HG02938 (cell line): ENCODE data around the gene IQCM.
"Not testable (repeated sequence)": the region's sequence is repeated elsewhere in the genome, so short reads cannot be mapped to it uniquely, and the experiment has no call there.

ENCODE experiments used
- ATAC-seq: cut with Tn5 transposase; IDR thresholded peaks from one replicate; pipeline ENCODE4 v1.9.1; 2021; ENCODE audit warnings: mild to moderate bottlenecking, moderate library complexity; ENCODE audit not compliant: unreplicated experiment

Gene IQCM

DNA sequence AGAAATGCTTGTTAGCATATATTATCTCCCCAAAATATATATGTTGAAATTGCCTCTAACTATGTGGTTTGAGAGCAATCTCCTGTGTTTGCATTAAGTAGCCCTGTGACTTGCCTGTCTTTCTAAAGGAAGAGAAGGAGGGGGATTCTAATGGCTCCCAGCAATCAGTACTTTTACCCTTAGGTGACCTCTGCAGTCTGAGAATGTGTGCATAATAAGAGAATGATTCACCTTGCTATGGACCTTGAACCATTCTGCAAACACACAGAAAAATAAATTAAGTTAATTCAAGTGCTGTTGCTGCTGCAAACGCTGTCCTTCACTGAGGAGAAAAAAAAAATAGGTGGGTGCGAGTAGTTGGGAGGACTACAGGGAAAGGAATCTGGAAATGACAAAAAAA is 322.2 kb downstream of the IQCM start:
- ATAC-seq: no peak

DNA sequence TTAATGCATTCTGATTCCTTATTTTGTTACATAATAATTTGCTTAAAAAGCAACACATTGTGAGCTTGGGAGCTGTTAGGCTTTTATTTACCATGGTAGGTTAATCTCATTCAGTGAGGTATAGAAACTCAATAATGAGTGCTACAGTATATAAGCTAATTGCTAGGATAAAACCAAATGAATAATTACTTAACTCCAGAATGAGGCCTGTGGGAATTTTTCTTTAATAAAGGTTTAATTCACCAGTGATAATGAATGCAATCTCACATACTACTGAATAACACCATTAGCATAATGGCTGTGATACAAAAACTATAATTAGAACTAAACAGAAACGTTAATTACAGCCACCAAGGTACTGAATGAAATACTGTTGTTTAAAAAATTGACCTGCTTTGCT is 326.3 kb downstream of the IQCM start:
- no peak for ATAC-seq

DNA sequence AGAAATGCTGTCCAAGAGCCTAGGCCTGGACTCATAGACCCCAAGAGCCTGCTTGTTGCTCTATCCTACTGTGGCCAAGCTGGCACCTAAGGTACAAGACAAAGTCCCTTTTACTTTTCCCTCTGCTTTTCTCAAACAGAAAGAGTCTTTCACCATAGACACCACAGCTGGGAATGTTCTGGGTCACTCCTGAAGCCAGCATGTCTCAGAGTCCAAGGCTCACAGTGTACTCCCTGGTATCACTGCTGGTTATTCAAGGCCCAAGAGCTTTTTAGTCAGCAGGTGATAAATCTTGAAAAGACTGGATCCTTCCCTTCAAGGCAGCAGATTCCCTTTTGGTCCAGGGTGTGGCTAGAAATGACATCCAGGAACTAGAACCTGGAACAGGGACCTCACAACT is 328.8 kb downstream of the IQCM start:
- no peak for ATAC-seq

DNA sequence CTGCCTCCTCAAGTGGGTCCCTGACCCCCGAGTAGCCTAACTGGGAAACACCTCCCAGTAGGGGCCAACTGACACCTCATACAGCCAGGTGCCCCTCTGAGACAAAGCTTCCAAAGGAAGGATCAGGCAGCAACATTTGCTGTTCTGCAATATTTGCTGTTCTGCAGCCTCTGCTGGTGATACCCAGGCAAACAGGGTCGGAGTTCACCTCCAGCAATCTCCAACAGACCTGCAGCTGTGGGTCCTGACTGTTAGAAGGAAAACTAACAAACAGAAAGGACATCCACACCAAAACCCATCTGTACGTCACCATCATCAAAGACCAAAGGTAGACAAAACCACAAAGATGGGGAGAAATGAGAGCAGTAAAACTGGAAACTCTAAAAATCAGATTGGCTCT is 347.0 kb downstream of the IQCM start:
- ATAC-seq: not testable (repeated sequence)

DNA sequence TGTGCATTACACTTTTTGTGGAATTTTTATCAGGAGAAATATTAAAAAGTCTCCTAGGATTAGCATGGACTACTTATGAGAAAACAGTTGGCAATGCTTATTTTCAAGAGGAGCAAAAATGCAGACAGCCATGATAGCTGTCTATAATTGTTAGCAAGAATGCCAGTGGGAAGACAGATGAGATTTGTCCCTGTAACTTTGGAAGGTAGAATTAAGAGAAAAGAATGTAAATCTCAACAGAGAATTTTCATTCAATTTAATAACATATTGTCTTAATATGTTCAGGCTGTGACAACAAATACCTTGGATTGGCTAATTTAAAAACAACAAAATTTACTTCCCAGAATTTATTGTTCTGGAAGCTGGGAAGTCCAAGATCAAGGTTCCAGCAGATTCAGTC is 349.2 kb downstream of the IQCM start:
- ATAC-seq: no peak

DNA sequence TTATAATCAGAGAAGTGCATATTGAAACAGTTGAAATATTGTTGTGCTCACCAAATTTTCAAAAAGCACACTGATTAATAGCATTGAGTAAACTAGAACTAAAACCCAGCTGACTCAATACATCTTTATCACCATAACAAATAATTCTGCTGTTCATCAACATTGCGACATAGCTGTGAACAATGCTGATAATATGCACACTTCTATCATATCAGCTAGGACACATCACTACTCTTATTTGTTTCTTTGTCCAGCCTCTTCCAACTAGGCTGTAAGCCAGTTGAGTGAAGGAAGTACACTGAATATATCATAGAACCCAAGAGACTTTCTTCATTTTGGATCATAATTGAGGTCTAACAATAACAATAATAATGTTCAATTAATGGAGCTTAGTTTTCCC is 349.7 kb downstream of the IQCM start:
- no peak for ATAC-seq

DNA sequence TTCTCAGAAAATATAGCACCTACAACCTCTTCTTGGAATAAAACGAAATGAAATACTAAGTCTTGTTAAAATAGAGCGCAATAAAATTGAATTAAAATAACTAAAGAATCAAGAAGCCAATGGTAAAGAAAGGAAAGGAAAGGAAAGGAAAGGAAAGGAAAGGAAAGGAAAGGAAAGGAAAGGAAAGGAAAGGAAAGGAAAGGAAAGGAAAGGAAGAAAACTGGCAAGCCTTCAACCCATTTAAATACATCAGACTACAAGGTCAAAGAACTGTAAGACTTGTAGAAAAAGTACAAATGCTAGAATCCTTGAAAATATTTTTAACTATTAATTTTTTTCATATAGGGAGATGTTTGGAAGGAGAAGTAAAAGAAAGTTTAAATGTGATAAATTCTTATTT is 372.1 kb downstream of the IQCM start:
- ATAC-seq: no peak

DNA sequence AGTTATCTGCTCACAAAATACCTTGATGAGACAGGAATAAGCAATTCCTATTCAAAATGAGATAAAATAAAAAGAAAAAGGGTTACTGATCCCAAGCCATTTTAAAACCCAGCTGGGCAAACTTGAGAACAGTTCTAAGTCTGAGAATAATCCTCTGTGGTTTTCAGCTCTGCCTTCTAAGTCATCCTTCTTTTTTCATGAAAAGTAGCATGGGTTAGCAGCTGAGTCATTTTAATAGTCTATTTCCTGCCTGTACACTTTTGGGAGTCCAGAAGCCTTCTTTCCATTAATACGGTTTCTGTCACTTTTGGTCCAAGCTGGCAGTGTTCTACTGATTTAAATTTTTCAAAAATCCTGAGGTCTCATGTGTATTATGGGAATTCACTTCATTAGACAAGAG is 374.3 kb downstream of the IQCM start:
- ATAC-seq: no peak

DNA sequence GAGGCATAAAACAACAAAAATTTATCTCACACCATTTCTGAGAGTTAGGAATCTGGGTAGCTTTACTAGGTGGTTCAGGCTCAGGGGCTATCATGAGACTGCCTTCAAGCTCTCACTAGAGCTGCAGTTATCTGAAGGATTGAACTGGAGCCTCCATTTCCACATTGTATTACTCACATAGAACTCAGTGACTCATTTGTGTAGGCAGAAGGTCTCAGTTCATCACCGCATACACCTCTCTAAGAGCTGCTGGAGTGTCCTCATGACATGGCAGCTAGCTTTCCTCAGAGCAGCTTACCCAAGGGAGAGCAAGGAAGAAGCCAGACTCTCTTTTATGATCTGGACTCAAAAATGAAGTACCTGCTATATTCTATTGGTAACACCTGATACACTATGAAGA is 389.2 kb downstream of the IQCM start:
- no peak for ATAC-seq

DNA sequence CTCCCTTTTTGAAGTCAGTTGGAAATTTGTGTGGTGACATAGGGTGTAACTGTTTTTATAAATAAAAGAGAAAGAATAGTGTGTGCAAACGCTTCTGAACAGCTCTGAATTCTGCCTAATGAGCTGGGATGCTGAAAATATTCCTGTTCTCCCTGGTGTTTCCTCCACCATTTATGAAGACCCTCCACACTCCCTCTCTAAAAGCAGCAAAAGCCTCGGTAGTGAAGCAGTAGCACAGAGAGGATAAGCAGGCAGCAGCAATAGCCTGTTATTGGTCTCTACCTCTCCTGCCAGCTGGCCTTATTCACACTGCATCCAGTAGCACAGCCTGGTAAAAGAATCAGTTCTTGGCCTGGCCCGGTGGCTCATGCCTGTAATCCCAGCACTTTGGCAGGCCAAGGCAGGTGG is 406.1 kb downstream of the IQCM start:
- ATAC-seq: no peak

DNA sequence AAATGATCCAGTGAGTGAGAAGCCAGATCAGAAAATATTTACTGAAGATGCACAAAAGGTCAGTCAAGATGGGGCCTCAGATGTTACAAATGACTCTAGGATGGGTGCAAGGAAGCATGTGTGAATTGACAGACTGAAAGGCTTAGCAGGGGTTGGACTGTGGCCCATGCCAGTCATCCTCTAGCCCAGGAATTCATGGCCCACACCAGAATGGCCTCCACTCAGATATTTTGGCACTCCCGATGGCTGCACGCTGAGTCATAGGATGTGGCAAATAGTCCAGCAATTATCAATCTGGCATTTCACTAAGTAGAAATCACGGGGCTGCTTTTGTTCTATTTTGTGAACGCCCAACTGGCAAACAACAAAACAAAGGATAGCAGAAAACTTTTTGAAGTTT is 406.5 kb downstream of the IQCM start:
- ATAC-seq: no peak

DNA sequence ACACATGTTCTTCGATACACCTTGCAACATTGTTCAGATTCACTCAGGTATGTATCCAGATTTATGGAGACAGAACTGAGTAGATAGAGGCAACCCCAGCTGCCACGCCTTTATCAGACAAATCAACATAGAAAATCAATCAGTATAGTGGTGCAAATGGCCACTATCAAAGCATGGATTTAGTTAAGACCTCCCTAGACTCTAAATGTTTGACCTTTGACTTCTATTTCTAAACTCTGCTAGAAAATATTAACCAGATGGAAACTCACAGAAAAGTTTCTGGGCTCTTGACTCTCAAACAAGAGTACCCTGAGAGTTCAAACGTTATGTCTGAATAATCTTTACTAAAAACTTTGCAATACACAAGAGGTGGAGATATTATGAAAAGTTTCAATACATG is 411.5 kb downstream of the IQCM start:
- ATAC-seq: no peak

DNA sequence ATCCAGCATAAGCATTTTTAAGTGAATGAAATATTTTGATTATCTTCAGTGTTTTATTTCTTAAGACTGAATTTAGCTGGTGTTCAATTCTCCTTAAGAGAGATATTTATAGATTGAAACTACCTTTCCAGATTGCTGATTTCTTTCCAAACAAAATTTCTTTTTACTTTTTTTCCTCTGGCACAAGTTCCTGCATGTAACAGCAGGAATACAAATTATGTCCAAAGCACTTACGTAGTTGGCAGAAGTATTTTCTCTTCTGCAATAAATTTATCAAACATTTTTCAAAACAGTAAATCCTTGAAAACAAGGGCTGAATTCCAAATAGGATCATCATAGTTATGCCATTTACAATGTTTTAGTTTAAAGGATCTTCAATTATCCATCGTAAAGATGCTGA is 412.6 kb downstream of the IQCM start:
- no peak for ATAC-seq

DNA sequence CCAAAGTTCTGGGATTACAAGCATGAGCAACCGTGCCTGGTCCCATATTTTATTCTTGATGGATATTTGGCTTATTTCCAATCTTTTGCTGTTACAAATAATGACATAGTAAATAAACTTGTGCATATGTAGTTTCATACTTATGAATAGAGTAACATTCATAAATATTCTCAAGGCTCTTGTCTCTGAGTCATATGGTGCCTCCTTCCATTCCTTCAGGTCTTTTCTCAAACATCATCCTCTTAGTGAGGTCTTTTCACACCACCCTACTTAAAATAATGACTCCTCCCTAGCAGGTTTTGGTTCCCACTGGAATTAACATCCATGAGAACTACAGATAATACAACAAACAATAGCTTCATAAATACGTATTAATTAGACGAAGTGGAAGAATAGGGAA is 416.6 kb downstream of the IQCM start:
- ATAC-seq: no peak

DNA sequence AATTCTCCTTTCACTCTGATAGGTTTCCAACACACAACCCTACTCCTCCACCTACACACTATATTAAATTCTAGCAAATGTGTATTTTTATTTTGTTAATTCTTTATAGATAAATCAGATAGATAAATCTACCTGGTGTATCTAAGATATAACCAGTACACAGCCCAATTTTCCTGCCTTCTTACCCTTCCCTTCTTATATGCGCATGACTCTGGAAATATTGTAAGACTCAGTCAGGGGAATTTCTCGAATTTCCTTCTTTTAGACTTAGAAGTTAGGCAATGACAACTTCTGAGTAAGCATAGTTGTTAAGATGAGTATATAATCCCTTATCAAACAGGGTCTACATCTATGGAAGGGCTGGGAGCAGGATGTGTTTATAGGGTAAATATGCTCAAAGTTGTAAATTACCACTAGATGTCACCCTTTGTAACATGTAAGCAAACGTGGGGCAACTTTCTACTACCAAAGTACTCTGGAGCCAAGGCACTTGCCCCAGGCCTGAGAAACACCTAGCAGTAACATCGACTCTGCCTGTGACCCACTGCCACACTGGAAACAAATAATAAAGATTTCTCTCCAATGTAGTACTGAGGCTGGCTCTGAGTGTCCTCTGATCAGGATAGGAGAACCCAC is 444.7 kb downstream of the IQCM start:
- peak; percentile 80 for ATAC-seq

DNA sequence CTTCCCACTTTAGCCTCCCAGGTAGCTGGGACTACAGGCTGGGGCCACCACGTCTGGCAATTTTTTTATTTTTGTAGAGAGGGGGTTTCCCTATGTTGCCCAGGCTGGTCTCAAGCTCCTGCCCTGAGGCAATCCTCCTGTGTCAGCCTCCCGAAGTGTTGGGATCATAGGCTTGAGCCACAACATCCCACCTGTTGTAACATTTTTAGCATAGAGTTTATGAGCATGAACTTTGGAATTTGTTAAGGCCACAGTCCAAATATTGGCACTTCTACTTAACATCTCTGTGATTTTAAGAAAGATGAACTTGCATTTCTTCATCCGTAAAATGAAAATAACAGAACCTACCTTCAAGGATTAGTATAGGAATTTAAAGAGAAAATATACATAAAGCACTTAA is 445.6 kb downstream of the IQCM start:
- ATAC-seq: no peak

DNA sequence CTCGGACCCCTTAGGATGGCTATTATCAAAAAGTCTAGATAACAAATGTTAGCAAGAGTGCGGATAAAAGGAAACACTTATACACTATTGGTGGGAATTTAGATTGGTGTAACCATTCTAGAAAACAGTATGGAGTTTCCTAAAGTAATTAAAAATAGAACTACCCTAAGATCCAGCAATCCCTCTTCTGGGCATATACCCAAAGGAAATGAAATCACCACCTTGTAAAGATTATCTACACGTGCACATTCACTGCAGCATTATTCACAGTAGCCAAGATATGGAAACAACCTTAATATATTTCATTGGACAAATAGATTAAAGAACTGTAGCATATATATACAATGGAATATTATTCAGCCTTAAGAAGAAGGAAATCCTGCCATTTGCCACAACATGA is 462.4 kb downstream of the IQCM start:
- no peak for ATAC-seq

DNA sequence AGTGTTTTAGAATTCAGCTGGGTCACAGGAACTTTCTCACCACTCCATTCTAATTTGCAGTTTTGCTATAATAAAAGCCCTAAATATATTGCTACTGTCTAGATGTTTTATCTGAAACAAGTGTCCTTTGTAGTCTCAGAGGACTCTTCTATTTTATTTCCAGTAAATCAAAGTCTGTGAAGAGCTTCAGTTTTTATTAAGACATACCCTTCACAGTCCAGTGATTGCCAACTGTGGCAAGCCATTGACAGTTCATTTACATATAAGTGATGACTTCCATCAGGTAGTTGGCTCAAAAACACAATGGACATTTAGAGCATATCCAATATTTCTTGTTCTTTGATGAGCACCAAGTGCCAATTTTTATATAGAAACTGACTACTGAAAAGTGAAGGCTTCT is 466.1 kb downstream of the IQCM start:
- ATAC-seq: no peak

DNA sequence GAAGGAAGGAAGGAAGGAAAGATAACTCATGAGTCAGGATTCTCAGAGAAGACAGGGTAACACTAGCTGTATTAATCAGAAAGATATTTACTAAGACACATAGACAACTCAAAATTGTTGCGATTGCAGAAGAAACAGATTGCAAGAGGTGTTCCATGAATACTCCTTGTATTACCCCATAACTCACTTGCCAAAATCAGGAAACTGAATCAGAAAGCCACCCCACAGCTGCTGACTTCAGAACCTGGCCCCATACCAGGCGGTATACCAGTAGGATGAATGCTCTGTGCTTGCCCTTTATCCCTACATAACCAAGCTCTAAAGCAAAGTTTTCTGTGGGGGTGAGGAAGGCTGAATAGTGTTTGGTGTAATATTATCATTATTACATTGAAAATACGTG is 468.5 kb downstream of the IQCM start:
- no peak for ATAC-seq

DNA sequence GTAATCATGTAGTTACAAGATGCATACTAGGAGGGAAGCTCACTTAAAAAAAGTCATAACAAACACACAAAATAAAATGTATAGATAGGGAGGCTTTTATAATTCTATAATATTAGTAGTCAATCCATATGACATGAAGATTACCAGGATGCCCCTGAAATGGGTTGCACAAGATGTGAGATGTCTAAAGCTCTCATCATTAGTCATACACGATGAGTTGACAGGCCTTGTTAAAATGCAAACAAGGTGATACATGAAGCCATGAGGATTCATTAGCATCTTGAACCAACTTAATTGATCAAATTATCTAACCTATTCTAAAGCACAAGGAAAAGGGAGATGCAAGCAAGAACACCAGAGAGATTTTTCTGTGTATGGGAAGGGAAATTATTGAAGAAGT is 470.2 kb downstream of the IQCM start:
- no peak for ATAC-seq

DNA sequence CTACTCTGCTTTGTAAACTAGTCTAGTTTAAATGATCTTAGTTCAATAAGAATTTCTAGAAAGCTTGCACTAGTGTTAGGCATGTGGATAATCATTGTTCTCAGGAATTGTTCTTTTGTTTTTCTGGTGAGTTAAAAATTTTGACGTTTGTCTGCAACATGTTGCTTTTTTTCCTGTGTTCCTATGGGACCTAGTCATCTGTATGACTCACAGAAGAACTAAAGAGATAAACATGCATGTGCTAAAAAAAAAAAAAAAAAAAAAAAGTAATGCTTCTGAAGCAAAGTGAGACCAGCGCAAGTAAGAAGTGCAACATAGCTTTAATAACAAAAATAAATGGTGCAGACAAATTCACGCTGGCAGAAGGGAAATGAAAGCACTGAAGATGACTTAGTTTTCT is 471.2 kb downstream of the IQCM start:
- no peak for ATAC-seq

DNA sequence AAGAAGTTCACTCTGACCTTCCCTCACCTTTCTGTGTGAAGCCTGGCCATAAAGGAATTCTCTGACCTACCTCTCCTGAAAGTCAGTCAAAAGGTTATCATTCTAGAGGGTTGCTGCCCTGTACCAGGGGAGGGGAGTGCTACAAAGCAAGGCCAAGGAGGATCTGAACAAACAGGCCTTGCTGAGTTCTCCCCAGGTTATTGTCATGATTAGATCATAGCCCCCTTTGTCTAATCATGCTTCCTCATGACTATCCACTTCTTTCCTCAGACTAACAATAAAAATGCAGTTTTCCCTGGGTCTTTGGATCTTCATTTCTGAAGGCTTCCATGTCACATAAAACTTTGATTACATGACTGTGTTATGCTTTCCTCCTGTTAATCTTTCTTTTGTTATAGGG is 472.0 kb downstream of the IQCM start:
- ATAC-seq: no peak

DNA sequence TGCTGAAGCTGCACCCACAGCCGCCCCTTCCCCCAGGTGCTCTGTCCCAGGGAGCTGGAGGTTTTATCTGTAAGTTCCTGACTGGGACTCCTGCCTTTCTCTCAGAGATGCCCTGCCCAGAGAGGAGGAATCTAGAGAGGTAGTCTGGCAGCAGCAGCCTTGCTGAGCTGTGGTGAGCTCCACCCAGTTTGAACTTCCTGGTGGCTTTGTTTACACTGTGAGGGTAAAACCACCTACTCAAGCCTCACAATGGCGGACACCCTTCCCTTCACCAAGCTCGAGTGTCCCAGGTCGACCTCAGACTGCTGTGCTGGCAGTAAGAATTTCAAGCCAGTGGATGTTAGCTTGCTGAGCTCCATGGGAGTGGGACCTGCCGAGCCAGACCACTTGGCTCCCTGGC is 474.5 kb downstream of the IQCM start:
- not testable (repeated sequence) for ATAC-seq

DNA sequence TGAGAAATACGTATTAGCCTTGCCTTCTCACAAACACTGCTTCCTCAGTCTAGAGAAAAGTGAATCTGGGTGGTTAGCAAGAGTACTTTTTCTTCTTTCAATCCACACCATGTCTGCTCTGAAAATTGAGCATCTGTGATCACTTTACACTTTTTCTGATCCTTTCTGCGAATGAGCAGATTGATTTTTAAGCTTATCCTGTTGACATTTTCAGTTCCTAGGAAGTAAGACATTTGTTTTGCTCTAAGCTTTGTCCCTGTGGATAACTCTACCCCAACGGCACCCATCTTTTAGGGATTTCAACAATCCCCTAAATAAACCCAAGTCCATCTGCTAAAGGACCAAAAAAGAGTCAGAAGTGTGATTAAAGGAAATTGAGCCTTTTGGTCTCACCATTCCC is 487.5 kb downstream of the IQCM start:
- no peak for ATAC-seq
